Measurements from ENCODE around the gene C1QBP.
A peak's percentile ranks its signal among the peaks of the same experiment; 100 is the strongest.
"Not testable (repeated sequence)": the region's sequence is repeated elsewhere in the genome, so short reads cannot be mapped to it uniquely, and the experiment has no call there.

The C1QBP gene, protein sequence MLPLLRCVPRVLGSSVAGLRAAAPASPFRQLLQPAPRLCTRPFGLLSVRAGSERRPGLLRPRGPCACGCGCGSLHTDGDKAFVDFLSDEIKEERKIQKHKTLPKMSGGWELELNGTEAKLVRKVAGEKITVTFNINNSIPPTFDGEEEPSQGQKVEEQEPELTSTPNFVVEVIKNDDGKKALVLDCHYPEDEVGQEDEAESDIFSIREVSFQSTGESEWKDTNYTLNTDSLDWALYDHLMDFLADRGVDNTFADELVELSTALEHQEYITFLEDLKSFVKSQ

DNA sequence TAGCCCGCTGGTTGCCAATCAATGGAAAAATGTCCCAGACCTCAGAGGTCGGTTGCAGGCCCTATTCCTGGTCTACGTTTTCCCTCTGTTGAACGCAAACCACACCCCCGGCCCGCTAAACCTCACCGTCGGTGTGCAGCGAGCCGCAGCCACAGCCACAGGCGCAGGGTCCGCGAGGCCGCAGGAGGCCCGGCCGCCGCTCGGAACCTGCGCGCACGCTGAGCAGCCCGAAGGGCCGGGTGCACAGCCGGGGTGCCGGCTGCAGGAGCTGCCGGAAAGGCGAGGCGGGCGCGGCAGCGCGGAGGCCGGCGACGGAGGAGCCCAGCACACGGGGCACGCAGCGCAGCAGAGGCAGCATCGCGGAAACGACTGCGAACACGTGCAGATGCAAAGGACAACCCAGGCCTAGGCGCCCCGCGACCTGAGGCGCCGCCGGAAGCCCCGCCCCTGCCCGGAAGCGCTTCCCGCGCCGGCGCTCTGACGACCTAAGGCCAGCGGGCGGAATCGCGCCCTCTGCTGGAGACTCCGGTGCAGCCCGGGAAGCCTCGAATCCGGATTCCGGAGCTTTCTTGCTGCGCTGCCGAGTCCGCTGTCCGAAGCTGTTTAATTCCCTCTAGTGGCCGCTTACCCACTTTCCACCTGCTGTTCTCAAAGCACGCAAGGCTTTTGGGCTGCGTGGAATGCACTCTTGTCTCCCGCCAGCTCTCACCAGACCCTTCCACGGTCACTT is at the start of gene C1QBP:
TSS of gene C1QBP (minus strand) at position 440 of the 730 bp plus-strand sequence. CDS start at position 358, 82 bp downstream.
- DNase-seq (ENCODE audit: low read depth), result peak; percentile 79

DNA sequence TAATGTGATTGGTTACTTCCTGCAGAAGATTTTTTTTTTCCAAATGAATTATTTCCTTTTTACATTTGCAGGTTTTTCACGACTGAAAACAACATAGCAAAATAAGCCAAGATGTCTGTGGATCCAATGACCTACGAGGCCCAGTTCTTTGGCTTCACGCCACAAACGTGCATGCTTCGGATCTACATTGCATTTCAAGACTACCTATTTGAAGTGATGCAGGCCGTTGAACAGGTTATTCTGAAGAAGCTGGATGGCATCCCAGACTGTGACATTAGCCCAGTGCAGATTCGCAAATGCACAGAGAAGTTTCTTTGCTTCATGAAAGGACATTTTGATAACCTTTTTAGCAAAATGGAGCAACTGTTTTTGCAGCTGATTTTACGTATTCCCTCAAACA is 49.8 kb upstream of the C1QBP start:
- DNase-seq (ENCODE audit: low read depth), result no peak

DNA sequence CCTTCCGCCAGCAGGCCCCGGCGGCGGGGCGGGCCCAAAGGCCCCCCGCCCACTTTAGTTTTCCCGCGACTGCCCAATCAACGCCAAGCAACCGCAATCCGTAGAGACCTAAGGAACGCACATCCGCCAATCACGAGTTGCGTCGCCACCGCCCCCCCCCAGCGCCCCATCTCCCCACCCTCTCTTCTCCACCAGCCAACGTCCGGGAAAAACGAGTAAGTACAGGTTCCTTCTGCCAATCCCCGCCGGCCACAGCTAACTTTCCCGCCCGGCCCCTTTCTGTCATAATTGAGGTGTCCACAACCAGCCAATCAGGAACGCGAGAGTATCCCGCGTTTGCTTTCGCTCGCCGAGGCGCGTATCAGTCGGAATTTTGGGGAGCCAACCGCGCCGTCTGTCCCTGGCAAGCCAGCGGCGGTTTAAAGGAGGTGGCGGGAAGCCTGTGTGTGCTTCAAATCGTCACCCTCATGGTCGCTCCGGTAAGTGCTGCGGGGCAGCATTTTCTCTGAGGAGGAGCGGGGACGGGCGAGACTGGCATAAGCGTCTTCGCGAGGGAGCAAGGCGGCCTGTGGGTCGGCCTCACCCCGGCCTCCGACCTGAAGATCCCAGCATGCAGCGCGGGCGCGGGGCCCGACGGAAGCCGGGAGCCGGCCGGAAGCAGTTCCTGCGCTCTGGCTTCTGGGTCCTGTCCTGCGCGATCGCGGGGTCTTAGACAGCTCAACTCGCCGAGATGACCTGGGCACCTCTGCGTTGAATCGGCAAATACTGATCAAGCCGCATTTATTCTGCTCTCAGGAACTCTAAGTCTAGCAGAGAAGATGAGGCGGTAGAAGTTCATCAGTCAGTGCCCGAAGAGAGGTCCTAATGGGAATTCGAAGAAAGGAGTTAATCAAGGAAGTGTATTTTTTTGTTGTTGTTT is 47.5 kb upstream of the C1QBP start, which contains the start of gene MIS12:
TSS of gene MIS12 (plus strand) at position 361 of the 919 bp plus-strand sequence. CDS start 2,297 bp downstream, outside the sequence.
- peak; percentile 95 for DNase-seq (ENCODE audit: low read depth)

DNA sequence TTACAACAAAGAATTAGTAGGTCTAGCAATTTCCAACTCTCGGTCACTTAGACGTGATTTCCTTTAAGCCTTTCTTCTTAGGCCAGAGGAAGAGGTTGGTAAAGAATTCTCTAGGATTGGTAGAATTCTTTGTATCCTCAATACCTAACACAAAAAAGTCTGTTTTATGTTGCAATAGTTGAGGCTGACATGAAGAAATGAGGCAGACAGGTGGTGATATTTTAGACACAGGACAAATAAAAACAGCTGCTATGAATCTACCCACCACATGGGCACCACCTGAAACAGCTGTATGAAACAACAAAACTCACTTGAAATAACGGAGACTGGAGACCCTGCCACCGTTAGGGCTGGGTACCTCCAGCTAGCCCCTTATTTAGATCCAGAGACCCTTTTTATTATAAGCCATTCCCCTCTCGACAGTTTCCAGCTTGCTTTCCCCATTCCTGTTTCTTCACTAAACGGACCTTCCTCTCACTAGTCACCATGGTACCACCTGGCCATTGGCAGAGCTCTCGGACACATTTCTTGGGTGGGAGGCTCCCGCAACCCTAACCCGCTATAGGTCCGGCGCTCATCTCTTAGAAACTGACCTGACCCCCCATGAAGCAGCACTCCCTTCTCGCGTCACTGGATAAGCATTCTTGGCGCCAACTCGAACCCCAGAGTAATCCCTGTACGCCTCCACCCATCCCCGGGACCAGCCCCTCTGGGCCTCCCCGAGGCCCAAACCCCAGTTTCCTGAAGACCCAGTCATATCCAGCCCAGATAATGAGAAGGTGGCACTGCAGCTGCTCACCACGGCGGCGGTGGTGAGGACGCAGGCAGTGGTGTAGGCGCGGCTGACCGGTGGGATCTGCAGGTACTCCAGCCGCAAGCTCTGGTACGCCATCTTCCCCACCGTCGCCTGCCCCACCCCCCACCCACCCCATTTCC is 46.6 kb upstream of the C1QBP start, which contains the start of gene DERL2:
TSS of gene DERL2 (minus strand) at position 909 of the 936 bp plus-strand sequence. CDS start at position 892, 17 bp downstream.
- DNase-seq (ENCODE audit: low read depth), result no peak

DNA sequence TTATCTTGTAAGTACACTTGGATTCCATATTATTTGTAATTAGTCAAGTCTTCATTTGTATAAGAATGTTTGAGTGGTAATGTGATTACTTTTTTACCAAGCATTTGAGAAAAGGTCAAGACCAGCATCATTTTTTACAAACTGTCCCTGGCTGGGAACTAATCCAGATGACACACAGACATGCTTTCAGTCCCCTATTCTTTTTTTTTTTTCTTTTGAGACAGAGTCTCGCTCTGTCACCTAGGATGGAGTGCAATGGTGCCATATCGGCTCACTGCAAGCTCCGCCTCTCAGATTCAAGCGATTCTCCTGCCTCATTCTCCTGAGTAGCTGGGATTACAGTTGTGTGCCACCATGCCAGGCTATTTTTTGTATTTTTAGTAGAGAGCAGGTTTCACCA is 42.5 kb upstream of the C1QBP start:
- no peak for DNase-seq (ENCODE audit: low read depth)

DNA sequence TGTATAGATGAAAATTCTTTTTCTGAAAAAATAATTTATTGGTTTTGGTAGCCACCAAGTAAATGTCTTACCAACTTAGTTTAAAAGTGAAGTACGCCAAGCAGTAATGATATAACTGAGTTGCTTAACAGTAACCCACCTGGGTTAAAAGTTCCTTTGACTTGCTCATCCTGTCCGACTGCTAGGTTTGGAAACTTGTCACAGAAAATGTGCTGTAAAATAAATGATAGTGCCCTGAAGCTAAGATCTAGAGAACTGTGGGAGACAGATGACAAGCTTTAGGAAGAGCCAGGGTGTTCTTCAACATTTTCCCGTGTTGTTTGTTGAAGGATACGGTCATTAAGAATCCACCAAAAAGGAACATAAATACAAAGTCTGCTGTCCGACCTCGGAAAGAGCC is 42.0 kb upstream of the C1QBP start:
- DNase-seq (ENCODE audit: low read depth), result no peak

DNA sequence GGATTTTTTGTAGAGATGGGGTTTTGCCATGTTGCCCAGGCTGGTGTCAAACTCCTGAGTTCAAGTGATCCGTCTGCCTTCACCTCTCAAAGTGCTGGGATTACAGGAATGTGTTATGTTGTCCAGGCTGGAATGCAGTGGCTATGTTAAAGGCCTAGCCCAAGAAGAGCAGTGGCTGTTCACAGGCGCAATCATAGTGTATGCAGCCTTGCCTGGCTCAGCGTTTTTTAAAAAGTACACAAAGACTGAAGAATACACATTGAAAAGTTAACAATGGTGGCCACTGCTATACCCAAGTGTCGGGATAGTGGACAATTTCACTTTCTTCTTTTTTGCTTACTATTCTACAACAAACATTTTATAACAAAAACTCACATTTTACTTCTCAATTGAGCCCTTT is 40.0 kb upstream of the C1QBP start:
- DNase-seq (ENCODE audit: low read depth), result no peak

DNA sequence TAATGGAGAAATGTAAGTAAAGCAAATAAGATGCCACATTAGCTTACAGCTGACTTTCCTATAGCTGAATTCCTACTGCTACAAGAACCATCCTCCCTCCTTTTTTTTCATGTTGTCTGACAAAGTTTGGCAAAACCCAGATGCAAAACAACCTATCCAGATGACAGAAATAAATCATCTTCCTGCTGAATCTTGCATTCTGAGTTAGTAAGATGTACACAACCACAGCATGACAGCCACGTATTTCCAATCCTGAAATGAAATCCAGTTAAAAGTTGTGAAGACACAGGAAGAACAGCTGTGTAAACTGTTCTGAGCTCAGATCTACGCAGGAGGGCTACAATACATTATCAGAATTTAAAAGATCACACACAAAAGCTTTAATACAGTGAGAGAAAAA is 35.0 kb upstream of the C1QBP start:
- no peak for DNase-seq (ENCODE audit: low read depth)

DNA sequence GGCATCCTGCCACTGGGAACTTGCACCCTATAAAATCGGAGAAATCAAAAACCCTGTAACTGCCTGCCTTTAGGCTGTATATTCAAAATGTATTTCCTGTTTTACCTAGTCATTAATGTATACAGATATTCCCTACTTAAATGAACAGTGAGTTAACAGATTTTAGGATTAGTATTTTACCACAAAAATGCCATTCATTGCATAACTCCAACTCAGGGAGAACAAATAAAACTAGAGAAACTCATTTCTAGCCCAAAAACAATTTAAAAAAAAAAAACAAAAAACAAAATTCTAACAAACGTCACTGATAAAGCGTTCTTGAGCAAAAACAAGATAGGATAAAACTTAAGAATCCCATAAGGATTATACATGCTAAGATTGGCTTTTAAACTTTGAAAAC is 33.6 kb upstream of the C1QBP start:
- no peak for DNase-seq (ENCODE audit: low read depth)

DNA sequence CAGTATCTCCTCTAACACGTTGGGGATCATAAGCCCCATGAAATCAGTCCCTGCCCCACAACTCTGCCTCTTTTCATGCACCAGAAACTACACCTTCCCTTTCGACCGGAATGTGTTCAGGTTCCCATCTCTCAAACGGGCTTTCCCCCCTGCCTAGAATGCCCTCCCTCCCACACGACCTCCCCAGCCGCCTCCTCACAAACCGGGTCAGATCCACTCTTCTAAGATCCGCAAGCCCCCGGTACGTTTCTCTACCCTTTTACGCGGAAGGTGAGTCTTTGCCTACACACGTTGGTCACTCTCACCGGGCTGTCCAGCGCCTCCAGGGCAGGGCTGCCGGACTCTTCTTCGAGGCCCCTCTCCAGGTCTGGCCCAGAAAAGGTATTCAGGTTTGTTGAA is 29.1 kb upstream of the C1QBP start:
- no peak for DNase-seq (ENCODE audit: low read depth)

DNA sequence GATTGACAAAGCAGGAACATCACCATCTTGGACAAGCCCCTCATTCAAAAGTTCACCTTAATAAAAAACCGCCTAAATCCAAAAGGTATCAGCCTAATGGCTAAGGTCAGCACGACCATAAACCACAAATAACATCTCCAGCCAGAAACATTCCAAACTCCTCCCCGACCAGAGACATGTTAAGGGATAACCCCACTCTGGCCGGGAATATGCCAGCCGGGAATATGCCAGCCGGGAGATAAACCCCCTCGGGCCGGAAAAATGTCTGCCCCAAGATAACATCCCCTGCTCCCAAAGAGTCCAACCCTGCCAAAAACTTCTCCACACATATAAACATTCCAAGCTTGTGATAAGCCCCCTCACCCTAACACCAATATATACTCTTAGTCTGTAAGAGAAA is 28.5 kb upstream of the C1QBP start:
- DNase-seq (ENCODE audit: low read depth), result no peak

DNA sequence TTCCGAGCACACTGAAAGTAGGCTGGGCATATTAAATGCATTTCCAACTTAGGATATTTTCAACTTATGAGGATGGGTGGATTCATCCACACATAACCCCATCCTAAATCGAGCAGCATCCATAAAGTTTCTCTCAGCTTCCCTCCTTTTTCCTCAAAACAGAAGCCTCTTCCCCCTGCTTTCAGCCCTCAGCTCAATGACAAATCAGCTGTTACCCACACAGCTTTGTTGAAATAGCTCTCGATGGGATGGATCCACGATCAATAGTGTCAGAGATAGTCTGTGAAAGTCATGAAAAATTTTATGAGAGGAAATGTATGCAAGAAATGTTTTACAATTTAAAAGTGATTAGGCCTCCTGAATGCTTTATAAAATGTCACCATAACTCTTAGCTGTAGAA is 27.3 kb upstream of the C1QBP start:
- no peak for DNase-seq (ENCODE audit: low read depth)

DNA sequence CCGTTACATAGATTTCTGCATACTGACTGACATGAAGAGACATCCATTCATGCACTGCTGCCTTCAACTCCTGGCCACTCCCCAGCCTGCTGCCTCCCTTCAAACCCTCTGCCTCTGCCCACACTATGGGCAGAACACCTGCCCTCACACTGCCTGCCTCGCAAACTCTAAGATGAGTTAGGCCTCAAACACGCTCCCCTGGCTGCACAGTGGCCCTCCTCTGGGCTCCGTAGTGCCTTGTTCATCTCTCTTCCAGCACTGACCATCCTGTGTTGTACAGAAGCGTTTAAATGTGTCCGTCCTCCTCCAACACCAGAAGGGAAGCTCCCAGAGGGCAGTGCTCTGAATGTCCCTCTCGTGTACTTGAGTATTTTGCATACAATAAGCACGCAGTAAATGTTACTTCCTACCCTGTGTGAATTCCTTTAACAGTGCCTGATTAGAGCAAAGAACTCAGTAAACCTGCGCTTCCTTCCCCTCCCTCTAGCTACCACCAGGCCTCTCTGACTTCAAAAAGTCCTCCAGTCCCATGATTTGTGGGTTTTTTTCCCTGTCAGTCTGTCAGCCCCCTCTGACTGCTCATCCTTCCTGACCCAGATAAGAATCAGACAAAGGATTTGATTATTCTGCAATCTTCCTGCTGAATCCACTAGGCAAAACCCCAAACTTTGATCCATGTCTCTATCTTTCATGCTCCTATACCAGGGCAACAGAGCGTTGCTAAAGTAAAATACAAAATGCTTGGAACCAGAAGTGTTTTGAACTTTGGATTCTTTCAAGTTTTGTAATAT is 26.0 kb upstream of the C1QBP start:
- no peak for DNase-seq (ENCODE audit: low read depth)

DNA sequence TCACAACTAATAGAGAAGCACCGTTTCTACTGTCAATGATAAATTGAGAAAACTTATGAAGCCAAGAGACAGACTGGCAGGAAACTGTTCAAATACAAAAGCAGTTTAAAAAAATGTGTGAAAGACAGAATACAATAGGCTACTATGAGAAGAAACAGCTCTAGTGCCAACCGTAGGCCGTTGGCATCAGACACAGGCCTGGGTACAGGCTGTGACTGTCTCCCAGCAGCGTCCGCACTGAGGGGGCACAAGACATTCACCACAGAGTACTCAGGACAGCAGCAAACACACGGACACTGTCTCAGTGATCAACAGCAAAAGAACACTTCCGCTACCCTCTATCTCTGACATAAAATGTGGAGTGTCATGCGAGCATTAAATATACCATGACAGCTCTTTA is 7.8 kb upstream of the C1QBP start:
- DNase-seq (ENCODE audit: low read depth), result no peak

DNA sequence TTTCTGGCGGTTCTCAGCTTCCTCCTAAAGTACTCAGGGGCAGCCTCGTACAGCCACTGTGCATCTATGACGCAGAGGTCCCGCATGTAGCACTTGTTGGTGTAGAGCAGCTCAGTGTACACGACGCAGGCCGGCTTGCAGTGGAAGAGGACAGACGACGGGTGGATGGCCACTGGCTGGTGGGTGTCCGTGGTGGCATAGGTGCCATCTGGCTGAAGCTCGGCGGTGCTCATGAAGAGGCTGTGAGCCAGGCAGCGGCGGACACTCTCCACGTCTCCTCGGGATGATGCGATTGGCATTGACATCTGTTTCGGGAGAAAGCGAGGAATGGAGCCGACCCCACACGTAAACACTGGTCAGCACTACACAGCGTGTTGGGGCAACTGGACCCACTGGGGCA is 5.3 kb upstream of the C1QBP start:
- no peak for DNase-seq (ENCODE audit: low read depth)

DNA sequence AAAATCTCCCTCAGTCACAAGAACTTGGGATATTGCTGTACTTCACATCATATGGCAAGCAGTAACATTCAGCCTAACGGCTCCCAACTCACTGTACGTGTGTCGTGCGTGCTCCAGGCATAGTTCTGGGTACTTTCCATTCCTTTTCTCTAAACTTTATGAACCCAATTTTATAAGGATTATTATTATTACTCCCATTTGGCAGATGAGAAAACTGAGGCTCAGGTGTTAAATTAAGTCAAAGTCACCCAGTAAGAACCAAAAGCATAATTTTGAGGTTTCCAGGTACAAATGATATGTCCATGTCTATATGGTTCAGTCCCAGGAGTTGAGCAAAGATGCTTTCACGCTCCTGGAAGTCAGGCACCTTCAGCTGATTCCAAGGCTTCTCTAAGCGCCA is 4.8 kb upstream of the C1QBP start:
- DNase-seq (ENCODE audit: low read depth), result no peak

DNA sequence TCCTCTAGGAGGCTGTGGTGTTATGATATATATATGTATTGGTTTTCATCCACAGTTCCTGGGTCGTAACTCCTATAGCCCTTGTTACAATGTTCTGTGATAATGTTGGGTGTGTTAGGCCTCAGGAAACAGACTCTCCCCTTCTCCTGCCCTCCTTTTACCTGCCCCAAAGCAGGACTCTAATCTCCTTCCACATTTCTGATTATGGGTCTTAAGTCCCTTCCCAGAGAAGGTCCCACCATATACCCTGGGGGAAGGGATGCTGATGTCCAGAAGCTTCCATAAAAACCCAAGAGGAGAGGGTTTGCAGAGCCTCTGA is 450 bp upstream of the C1QBP start:
- DNase-seq (ENCODE audit: low read depth), result no peak

DNA sequence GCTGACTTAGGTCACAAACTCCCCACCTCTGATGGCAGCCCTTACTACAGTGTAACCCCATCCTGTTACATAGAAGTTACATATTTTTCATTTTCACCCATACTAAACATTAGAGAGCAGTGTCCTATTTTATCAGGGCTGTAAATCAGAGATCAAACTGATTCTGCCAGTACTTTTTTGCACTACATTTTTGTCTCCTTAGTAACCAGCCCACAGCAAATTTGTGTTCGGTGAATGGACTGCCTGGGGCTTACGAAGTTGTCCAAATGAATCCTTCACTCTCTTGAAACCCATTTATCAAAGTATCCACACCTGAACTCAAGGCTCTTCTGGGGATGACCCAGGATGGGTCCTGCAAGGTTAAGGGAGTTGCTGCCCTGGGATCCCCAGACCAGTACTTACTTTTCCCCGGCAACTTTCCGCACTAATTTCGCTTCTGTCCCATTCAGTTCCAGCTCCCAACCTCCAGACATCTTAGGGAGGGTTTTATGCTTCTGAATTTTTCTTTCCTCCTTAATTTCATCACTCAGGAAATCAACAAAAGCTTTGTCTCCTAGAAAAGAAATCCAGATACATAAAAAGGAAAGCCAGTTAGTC is 1.1 kb downstream of the C1QBP start:
- DNase-seq (ENCODE audit: low read depth), result no peak

DNA sequence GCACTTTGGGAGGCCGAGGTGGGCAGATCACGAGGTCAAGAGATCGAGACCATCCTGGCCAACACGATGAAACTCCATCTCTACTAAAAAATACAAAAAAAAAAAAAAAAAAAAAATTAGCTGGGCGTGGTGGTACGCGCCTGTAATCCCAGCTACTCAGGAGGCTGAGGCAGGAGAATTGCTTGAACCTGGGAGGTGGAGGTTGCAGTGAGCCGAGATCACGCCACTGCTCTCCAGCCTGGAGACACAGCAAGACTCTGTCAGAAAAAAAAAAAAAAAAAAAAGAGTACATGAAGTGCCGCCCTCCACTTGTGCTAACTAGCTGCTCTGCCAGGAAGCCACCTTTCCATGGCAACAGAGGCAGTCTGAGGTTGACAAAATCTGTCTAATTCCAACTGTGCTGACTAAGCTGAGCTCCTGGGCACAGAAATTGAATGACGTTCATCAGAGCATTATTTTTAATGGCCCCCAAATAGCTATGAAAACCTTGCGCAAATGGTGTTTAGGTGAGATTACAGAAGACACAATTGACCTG is 3.1 kb downstream of the C1QBP start:
- DNase-seq (ENCODE audit: low read depth), result not testable (repeated sequence)

DNA sequence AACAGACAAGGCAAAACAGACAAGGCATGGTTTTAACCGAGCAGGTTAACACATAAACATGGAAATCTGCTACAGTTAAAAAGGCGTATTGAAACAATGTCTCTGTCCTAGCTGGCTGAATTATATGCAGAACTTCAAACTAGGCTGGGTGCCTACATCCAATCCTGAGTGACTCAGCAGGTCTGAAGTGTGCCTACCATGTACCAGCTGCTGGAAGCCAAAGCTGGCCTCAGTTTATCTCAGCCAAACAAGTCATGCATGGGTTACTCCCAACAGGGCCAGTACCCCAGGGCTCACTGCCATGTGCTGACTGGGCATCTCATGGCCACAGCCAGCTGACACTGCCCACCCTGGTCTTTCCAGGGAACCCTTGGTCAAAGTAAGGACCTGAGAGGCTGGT is 4.0 kb downstream of the C1QBP start:
- no peak for DNase-seq (ENCODE audit: low read depth)

Measured in stimulated activated CD8-positive, alpha-beta memory T cell treated with anti-CD3 and anti-CD28 coated beads, Interleukin-7, amount 100 ng/mL, for 24 hours (primary cell).